Measurements from ENCODE around the gene BDH1.

Gene BDH1

DNA sequence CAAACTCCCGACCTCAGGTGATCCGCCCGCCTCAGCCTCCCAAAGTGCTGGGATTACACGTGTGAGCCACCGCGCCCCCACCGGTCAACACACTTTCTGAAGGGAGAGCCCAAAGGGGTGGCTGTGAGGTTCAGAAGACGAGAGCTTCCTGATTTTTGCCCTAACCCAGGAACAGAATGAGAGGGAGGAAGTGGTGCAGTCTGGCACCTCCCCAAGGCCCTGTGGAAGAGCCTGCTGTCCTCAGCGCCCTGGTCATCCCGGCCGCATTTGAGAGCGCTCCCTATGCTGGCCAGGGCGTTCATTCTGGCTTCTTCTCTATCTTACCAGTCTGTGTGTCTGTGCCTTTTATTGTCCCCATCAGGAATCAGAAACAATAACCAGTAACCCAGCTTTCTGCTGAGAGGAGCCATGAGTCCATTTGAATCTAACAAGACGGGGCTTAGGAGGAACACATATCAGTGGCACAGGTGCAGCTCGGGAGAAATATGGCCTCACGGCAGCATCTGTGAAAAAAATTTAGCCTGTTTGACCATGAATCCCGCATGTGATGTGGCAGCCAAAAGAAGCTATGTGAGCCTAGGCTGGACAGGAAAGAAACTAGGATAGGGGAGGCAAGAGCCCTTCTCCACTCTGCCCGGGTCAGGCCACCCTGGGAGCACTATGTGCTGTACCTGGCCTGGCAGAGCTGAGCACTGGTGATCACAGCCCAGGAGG is 12.9 kb downstream of the BDH1 start:
- Histone ChIP-seq H3K9me3 (replicated peaks; ENCODE audit: insufficient read depth, low read length) (no peaks in the 10 kb centered on the region), H3K9me2 (replicated peaks; ENCODE audit: insufficient read depth, low read length) (no peaks in the 10 kb centered on the region), H3K36me3 (replicated peaks; ENCODE audit: insufficient read depth, low read length) (peaks cover 19% of the 10 kb centered on the region), H4K20me1 (ENCODE audit: insufficient read depth, low read length) (peaks cover 11% of the 10 kb centered on the region), H3K79me2 (ENCODE audit: low read length) (peaks cover 75% of the 10 kb centered on the region), H2AFZ (ENCODE audit: low read length) (no peak overlapping the region), H3K27ac (ENCODE audit: low read length) (no peak overlapping the region), H3K4me1 (ENCODE audit: low read length) (no peaks in the 10 kb centered on the region), H3F3A (ENCODE audit: insufficient read depth, low read length) (no peaks in the 10 kb centered on the region), H3K27me3 (replicated peaks; ENCODE audit: insufficient read depth, low read length) (no peaks in the 10 kb centered on the region), H3K9ac (ENCODE audit: low read length) (no peak overlapping the region), H3K4me3 (ENCODE audit: low read length) (no peak overlapping the region), H3K4me2 (ENCODE audit: low read depth, low read length) (no peak overlapping the region)
- no peak for DNase-seq
- TF ChIP-seq, protein P1, sequence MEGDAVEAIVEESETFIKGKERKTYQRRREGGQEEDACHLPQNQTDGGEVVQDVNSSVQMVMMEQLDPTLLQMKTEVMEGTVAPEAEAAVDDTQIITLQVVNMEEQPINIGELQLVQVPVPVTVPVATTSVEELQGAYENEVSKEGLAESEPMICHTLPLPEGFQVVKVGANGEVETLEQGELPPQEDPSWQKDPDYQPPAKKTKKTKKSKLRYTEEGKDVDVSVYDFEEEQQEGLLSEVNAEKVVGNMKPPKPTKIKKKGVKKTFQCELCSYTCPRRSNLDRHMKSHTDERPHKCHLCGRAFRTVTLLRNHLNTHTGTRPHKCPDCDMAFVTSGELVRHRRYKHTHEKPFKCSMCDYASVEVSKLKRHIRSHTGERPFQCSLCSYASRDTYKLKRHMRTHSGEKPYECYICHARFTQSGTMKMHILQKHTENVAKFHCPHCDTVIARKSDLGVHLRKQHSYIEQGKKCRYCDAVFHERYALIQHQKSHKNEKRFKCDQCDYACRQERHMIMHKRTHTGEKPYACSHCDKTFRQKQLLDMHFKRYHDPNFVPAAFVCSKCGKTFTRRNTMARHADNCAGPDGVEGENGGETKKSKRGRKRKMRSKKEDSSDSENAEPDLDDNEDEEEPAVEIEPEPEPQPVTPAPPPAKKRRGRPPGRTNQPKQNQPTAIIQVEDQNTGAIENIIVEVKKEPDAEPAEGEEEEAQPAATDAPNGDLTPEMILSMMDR (IDR thresholded peaks at IDR 0.05; ENCODE audit: low read length) = no peak
- TF ChIP-seq EZH2phosphoT487 (IDR thresholded peaks at IDR 0.05; ENCODE audit: low read length) (no peak), EZH2 (optimal IDR thresholded peaks at IDR 0.05; ENCODE audit: low read depth, low read length) (no peak)

GRCh38 chr3:197541756-197542539 is 13.8 kb downstream of the BDH1 start:
- DNase-seq = no peak
- H3K9ac ChIP-seq (ENCODE audit: low read length) = no peak overlapping the region
- peaks cover 2% of the 10 kb centered on the region; the same call in 1 of the 2 replicates for H4K20me1 ChIP-seq (ENCODE audit: insufficient read depth, low read length)
- peaks cover 66% of the 10 kb centered on the region for H3K79me2 ChIP-seq (ENCODE audit: low read length)
- H3K4me3 ChIP-seq (ENCODE audit: low read length) = no peak overlapping the region
- H3K4me2 ChIP-seq (ENCODE audit: low read depth, low read length) = no peak overlapping the region
- H3K27me3 ChIP-seq (replicated peaks; ENCODE audit: insufficient read depth, low read length) = no peaks in the 10 kb centered on the region
- no peaks in the 10 kb centered on the region for H3K4me1 ChIP-seq (ENCODE audit: low read length)
- no peaks in the 10 kb centered on the region for H3K9me2 ChIP-seq (replicated peaks; ENCODE audit: insufficient read depth, low read length)
- TF ChIP-seq, protein P1 (IDR thresholded peaks at IDR 0.05; ENCODE audit: low read length) = no peak
- TF ChIP-seq EZH2 (optimal IDR thresholded peaks at IDR 0.05; ENCODE audit: low read depth, low read length) (no peak), EZH2phosphoT487 (IDR thresholded peaks at IDR 0.05; ENCODE audit: low read length) (no peak)
- no peaks in the 10 kb centered on the region for H3K9me3 ChIP-seq (replicated peaks; ENCODE audit: insufficient read depth, low read length)
- no peaks in the 10 kb centered on the region for H3F3A ChIP-seq (ENCODE audit: insufficient read depth, low read length)
- peaks cover 19% of the 10 kb centered on the region for H3K36me3 ChIP-seq (replicated peaks; ENCODE audit: insufficient read depth, low read length)
- no peak overlapping the region for H3K27ac ChIP-seq (ENCODE audit: low read length)
- no peak overlapping the region for H2AFZ ChIP-seq (ENCODE audit: low read length)

DNA sequence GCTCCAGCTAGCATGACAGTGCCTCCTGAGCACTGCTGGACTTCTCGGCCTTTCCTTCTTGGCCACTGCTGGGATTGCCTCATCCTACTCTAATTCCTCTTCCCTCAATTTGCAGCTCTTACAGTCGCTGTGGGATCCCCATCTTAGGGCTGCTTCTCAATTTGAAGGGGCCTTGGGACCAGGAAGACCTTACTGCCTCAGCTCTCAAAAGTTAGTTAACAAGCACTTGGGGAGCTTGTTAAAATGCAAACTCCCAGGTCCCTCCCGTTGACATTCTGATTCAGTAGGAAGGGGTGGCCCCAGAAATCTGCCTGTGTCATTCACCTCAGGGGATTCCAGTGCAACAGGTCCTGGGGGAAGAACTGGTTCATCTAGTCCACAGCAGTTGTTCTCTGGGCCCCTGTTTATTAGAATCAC is 14.8 kb downstream of the BDH1 start:
- Histone ChIP-seq H3K4me3 (ENCODE audit: low read length) (no peak overlapping the region), H3K27ac (ENCODE audit: low read length) (no peak overlapping the region), H3K9me3 (replicated peaks; ENCODE audit: insufficient read depth, low read length) (no peaks in the 10 kb centered on the region), H4K20me1 (ENCODE audit: insufficient read depth, low read length) (no peaks in the 10 kb centered on the region; the same call in 1 of the 2 replicates), H3K9ac (ENCODE audit: low read length) (no peak overlapping the region), H3F3A (ENCODE audit: insufficient read depth, low read length) (no peaks in the 10 kb centered on the region), H3K27me3 (replicated peaks; ENCODE audit: insufficient read depth, low read length) (no peaks in the 10 kb centered on the region), H3K4me2 (ENCODE audit: low read depth, low read length) (no peak overlapping the region), H2AFZ (ENCODE audit: low read length) (no peak overlapping the region), H3K79me2 (ENCODE audit: low read length) (peaks cover 56% of the 10 kb centered on the region), H3K36me3 (replicated peaks; ENCODE audit: insufficient read depth, low read length) (peaks cover 19% of the 10 kb centered on the region), H3K9me2 (replicated peaks; ENCODE audit: insufficient read depth, low read length) (no peaks in the 10 kb centered on the region), H3K4me1 (ENCODE audit: low read length) (no peaks in the 10 kb centered on the region)
- TF ChIP-seq, protein P1 (IDR thresholded peaks at IDR 0.05; ENCODE audit: low read length) = no peak
- TF ChIP-seq EZH2phosphoT487 (IDR thresholded peaks at IDR 0.05; ENCODE audit: low read length) (no peak), EZH2 (optimal IDR thresholded peaks at IDR 0.05; ENCODE audit: low read depth, low read length) (no peak)
- DNase-seq = no peak

All from MM.1S (cell line).